Transverse colon (tissue), 3 donors: ENCODE measurements around the gene SCMH1.

Experiments used
- CTCF ChIP-seq, 5 experiments: fragments of 200-600 bp in 3 of 5; fragments of 450-650 bp in 2 of 5; sonication (generic) in 3 of 5; IDR thresholded peaks; 1 replicate in 2 of 5; 2 replicates in 3 of 5; pipeline ENCODE4 v1.5.1; 2016 to 2017; ENCODE audit warnings: antibody characterized with exemption in 5 of 5, inconsistent platforms in 3 of 5, mild to moderate bottlenecking in 2 of 5, moderate library complexity in 1 of 5
- POLR2A ChIP-seq: fragments of 450-650 bp; IDR thresholded peaks from one replicate; pipeline ENCODE4 v1.6.1; 2016; ENCODE audit warnings: antibody characterized with exemption, mild to moderate bottlenecking, moderate library complexity

- TF ChIP-seq CTCF (IDR thresholded peaks at IDR 0.05) (no peak), POLR2A (no peak)
These were observed 257.6 kb downstream of the SCMH1 start for GRCh38 chr1:40984531-40984930.
